Endothelial cell of umbilical vein (primary cell): ENCODE data around the gene JCAD. TPM values are rescaled to one million over a fixed set of nuclear protein-coding genes. Genes with fewer than 3 reads are reported as not detected.
A peak's percentile ranks its signal among the peaks of the same experiment; 100 is the strongest.

Source experiments
- BruUV-seq: library from RNA; stranded (reverse); fragments of 400-500 nt; replicated peaks from 2 replicates; lab custom pipeline; 2021; lab: Mats Ljungman, UMichigan
- CTCF ChIA-PET: fragments of 300-600, 350-600 bp; sonication (Branson Sonifier 250); formaldehyde crosslinking; loops from one replicate; lab custom pipeline; 2021; ENCODE audit warnings: antibody characterized with exemption, inconsistent platforms; lab: Charles Lee
- POLR2A ChIA-PET: fragments of 300-600, 350-600 bp; sonication (Branson Sonifier 250); formaldehyde crosslinking; loops from one replicate; lab custom pipeline; 2021; ENCODE audit warnings: antibody characterized with exemption, inconsistent platforms; lab: Charles Lee
- DNase-seq: peaks from one replicate; pipeline ENCODE4 v3.0.0-alpha.2; 2011; ENCODE audit warnings: low read depth, low spot score
- FAIRE-seq: peaks from 2 replicates; lab custom pipeline; 2011; peaks lifted over from hg19 to GRCh38; lab: Jason Lieb, UNC
- H2AFZ ChIP-seq: 2 replicates; pipeline ENCODE4 v1.6.0; 2012; ENCODE audit warnings: low read depth, low read length, control low read depth, inconsistent platforms
- H3K27ac ChIP-seq: 2 replicates; pipeline ENCODE4 v1.5.1; 2011; ENCODE audit warnings: low read depth, mild to moderate bottlenecking, control low read depth, low read length, moderate library complexity; ENCODE audit not compliant: insufficient read depth
- H3K27me3 ChIP-seq, 2 experiments: 2 replicates each; pipeline versions ENCODE4 v1.6.0 to v1.6.1; 2011; ENCODE audit warnings: low read length in 2 of 2, mixed read lengths in 1 of 2; ENCODE audit not compliant: control insufficient read depth in 2 of 2, insufficient read depth in 2 of 2
- H3K36me3 ChIP-seq, 2 experiments: 2 replicates in 1 of 2; 3 replicates in 1 of 2; pipeline ENCODE4 v1.5.1; 2011; ENCODE audit warnings: low read length in 2 of 2, mild to moderate bottlenecking in 1 of 2, moderate library complexity in 1 of 2; ENCODE audit not compliant: control insufficient read depth in 2 of 2, insufficient read depth in 2 of 2; ENCODE audit errors: extremely low read depth in 1 of 2
- H3K4me1 ChIP-seq: 3 replicates; pipeline ENCODE4 v1.5.1; 2011; ENCODE audit warnings: mild to moderate bottlenecking, low read length; ENCODE audit not compliant: control insufficient read depth, insufficient read depth; ENCODE audit errors: extremely low read depth
- H3K4me2 ChIP-seq: 2 replicates; pipeline ENCODE4 v1.6.1; 2011; ENCODE audit warnings: low read length, control low read depth, mixed read lengths; ENCODE audit not compliant: insufficient read depth
- H3K4me3 ChIP-seq, 3 experiments: fragments of 200-600 bp in 1 of 3; sonication (generic), shearing (Covaris generic) in 1 of 3; replicated peaks in 1 of 3; 2 replicates each; pipeline ENCODE4 v1.5.1; 2011 to 2016; ENCODE audit warnings: control low read depth in 3 of 3, low read length in 3 of 3, mild to moderate bottlenecking in 2 of 3, inconsistent platforms in 1 of 3, low read depth in 1 of 3, moderate library complexity in 1 of 3; ENCODE audit not compliant: insufficient read depth in 1 of 3
- H3K79me2 ChIP-seq: 2 replicates; pipeline ENCODE4 v1.6.0; 2012; ENCODE audit warnings: low read length, inconsistent platforms; ENCODE audit not compliant: control insufficient read depth, insufficient read depth
- H3K9ac ChIP-seq: replicated peaks from 2 replicates; pipeline ENCODE3; 2011; ENCODE audit warnings: low read length, control low read depth; ENCODE audit not compliant: insufficient read depth; ENCODE audit errors: extremely low read depth
- H3K9me1 ChIP-seq: replicated peaks from 3 replicates; pipeline ENCODE4 v1.6.0; 2011; ENCODE audit warnings: mild to moderate bottlenecking, low read length; ENCODE audit not compliant: control insufficient read depth, insufficient read depth; ENCODE audit errors: extremely low read depth
- H3K9me3 ChIP-seq: replicated peaks from 2 replicates; pipeline ENCODE4 v1.5.1; 2012; ENCODE audit warnings: low read length, inconsistent platforms; ENCODE audit not compliant: control insufficient read depth, insufficient read depth
- H4K20me1 ChIP-seq: replicated peaks from 2 replicates; pipeline ENCODE3; 2011; ENCODE audit warnings: mild to moderate bottlenecking, low read length; ENCODE audit not compliant: control insufficient read depth, insufficient read depth; ENCODE audit errors: extremely low read depth
- CTCF ChIP-seq, 2 donors: IDR thresholded peaks; 1 replicate in 1 of 2; 2 replicates in 1 of 2; pipeline ENCODE4 v1.5.1; 2011; ENCODE audit warnings: low read length in 2 of 2, mild to moderate bottlenecking in 2 of 2, moderate library complexity in 2 of 2, control low read depth in 1 of 2, inconsistent platforms in 1 of 2, low read depth in 1 of 2; ENCODE audit not compliant: insufficient read depth in 1 of 2; ENCODE audit errors: extremely low read depth in 1 of 2
- EZH2 ChIP-seq: IDR thresholded peaks from 2 replicates; pipeline ENCODE4 v1.6.1; 2012; ENCODE audit warnings: borderline replicate concordance, low read depth, mild to moderate bottlenecking, moderate library complexity, low read length, inconsistent platforms; ENCODE audit not compliant: severe bottlenecking
- FOS ChIP-seq: IDR thresholded peaks from 2 replicates; pipeline ENCODE4 v1.6.1; 2011; ENCODE audit warnings: mild to moderate bottlenecking, low read length, moderate library complexity, borderline replicate concordance; ENCODE audit not compliant: insufficient read depth
- GATA2 ChIP-seq: IDR thresholded peaks from 2 replicates; pipeline ENCODE4 v1.7.0; 2011; ENCODE audit warnings: low read depth, mild to moderate bottlenecking, moderate library complexity, mixed read lengths, low read length; ENCODE audit not compliant: insufficient read length, insufficient read depth
- JUN ChIP-seq: IDR thresholded peaks from 2 replicates; pipeline ENCODE4 v1.6.1; 2011; ENCODE audit warnings: borderline replicate concordance, low read depth; ENCODE audit not compliant: insufficient read length, insufficient read depth
- MAX ChIP-seq: IDR thresholded peaks from 2 replicates; pipeline ENCODE4 v1.6.1; 2011; ENCODE audit not compliant: insufficient read depth, insufficient read length
- MYC ChIP-seq: IDR thresholded peaks from one replicate; pipeline ENCODE4 v1.6.1; 2011; ENCODE audit warnings: mild to moderate bottlenecking, low read depth, low read length
- POLR2A ChIP-seq: IDR thresholded peaks from 2 replicates; pipeline ENCODE4 v1.6.1; 2012; ENCODE audit warnings: low read depth, mild to moderate bottlenecking, control low read depth, low read length
- POLR2AphosphoS5 ChIP-seq: IDR thresholded peaks from 2 replicates; pipeline ENCODE4 v1.6.1; 2012; ENCODE audit warnings: low read depth, mild to moderate bottlenecking, control low read depth, low read length, moderate library complexity; ENCODE audit not compliant: insufficient read depth
- dilution Hi-C: fragments of 300-500 bp; cut with MboI; formaldehyde crosslinking; loops from one replicate; pipeline ENCODE4 v1.15.0; 2019; ENCODE audit warnings: low sequenced_read_pairs; ENCODE audit not compliant: extremely low pct_ligation_motif_present
- intact Hi-C: fragments of 100-400 bp; cut with micrococcal nuclease; formaldehyde crosslinking; loops from one replicate; pipeline ENCODE4 v1.10.0; 2022
- polyA plus RNA-seq, 4 experiments: library from polyadenylated mRNA; depleted of rRNA in 3 of 4; stranded (reverse) in 3 of 4; unstranded in 1 of 4; fragments of >200 nt; gene quantifications; 2 replicates each; pipeline versions ENCODE4 v1.2.1 to v1.2.3, GENCODE V29; 2011 to 2012; ENCODE audit warnings: missing spikeins in 1 of 4
- total RNA-seq: library from RNA; stranded (reverse); gene quantifications from 2 replicates; pipeline ENCODE4 v1.2.3, GENCODE V29; 2021

Gene JCAD
- total and polyA plus RNA-seq, 2 donors (not counting 3 experiments of a cell fraction or from before 2014, with no cell fraction given) = 17.5 to 76.3 TPM

- Histone ChIP-seq H3K9me1 (no peaks in the 10 kb centered on the region), H3K9ac (peak overlapping the region; percentile 90), H2AFZ (no peak overlapping the region), H3K36me3 (peaks cover 0 to 4% of the 10 kb centered on the region in 2 experiments), H3K79me2 (peaks cover 18% of the 10 kb centered on the region), H3K4me1 (peaks cover 46% of the 10 kb centered on the region), H3K27ac (peak overlapping the region; percentile 56), H3K9me3 (no peaks in the 10 kb centered on the region), H3K27me3 (no peaks in the 10 kb centered on the region), H3K4me3 (peak overlapping the region in 2 of 3 experiments; percentile 62 to 68), H3K4me2 (peak overlapping the region; percentile 92), H4K20me1 (no peaks in the 10 kb centered on the region)
- DNase-seq = peak; percentile 68
- no TSS peak for BruUV-seq
- intact Hi-C loops = loop anchor here (1.0 to 2.0 kb wide), 3 partner anchors 29 to 129 kb away; no protein-coding TSS in a partner anchor
- FAIRE-seq = no peak
- dilution Hi-C loops = no loop called here
- ChIA-PET CTCF (interaction anchor here (0.7 to 3.0 kb wide), 6 partner anchors 8 to 184 kb away, joined by 3 to 22 read pairs (median 6); no protein-coding TSS in a partner anchor), POLR2A (interaction anchor here (1.9 to 2.0 kb wide), 2 partner anchors 7 to 15 kb away, joined by 5 read pairs; no protein-coding TSS in a partner anchor)
- TF ChIP-seq EZH2 (no peak), CTCF (IDR thresholded peaks at IDR 0.05; ENCODE audit: extremely low read depth in 1 of 2, insufficient read depth in 1 of 2, low read depth in 1 of 2, low read length in 2 of 2) (no peak), POLR2A (no peak), FOS (no peak), MYC (no peak), JUN (no peak), POLR2AphosphoS5 (no peak), GATA2 (no peak), MAX (no peak)
Measured at GRCh38 chr10:30056767-30057355, 2.5 kb downstream of the JCAD start.
